Progenitor cell of endocrine pancreas (in vitro differentiated cells): Measurements from ENCODE around the gene KIAA1755. TPM values are rescaled to one million over a fixed set of nuclear protein-coding genes. Genes with fewer than 3 reads are reported as not detected.
A peak's percentile ranks its signal among the peaks of the same experiment; 100 is the strongest.

Experiments
- DNase-seq: peaks from one replicate; pipeline ENCODE4 v3.0.0; 2021; ENCODE audit warnings: low spot score; ENCODE audit not compliant: unreplicated experiment
- H3K27ac Mint-ChIP-seq: 2 replicates; pipeline ENCODE4 v1.8.0; 2021; ENCODE audit warnings: mild to moderate bottlenecking, moderate library complexity, mixed read lengths
- H3K27me3 Mint-ChIP-seq: 2 replicates; pipeline ENCODE4 v1.8.0; 2021; ENCODE audit warnings: mixed read lengths
- H3K36me3 Mint-ChIP-seq: 2 replicates; pipeline ENCODE4 v1.8.0; 2022; ENCODE audit warnings: mixed read lengths; ENCODE audit not compliant: insufficient read depth
- H3K4me1 Mint-ChIP-seq: 2 replicates; pipeline ENCODE4 v1.8.0; 2021; ENCODE audit warnings: low read depth, mixed read lengths
- H3K4me3 Mint-ChIP-seq: 2 replicates; pipeline ENCODE4 v1.8.0; 2021; ENCODE audit warnings: low read depth, mild to moderate bottlenecking, moderate library complexity, mixed read lengths
- H3K9me3 Mint-ChIP-seq: 2 replicates; pipeline ENCODE4 v1.8.0; 2021; ENCODE audit warnings: low read depth, mixed read lengths
- CTCF ChIP-seq: fragments of 200-600 bp; sonication (generic); IDR thresholded peaks from one replicate; pipeline ENCODE4 v1.5.0; 2021; ENCODE audit warnings: antibody characterized with exemption, mild to moderate bottlenecking; ENCODE audit not compliant: unreplicated experiment
- total RNA-seq: library from RNA; stranded (reverse); gene quantifications from 2 replicates; pipeline ENCODE4 v1.2.1, GENCODE V29; 2021

KIAA1755 gene
- total RNA-seq, 1 donor from 2014 or later: 0.29 TPM

- no peak for DNase-seq
- H3K36me3 Mint-ChIP-seq: no peaks in the 10 kb centered on the region
- H3K27ac Mint-ChIP-seq: no peak overlapping the region
- no peak overlapping the region for H3K4me3 Mint-ChIP-seq
- no peaks in the 10 kb centered on the region for H3K4me1 Mint-ChIP-seq
- no peak for TF ChIP-seq CTCF
- H3K27me3 Mint-ChIP-seq: peaks cover 4% of the 10 kb centered on the region
- H3K9me3 Mint-ChIP-seq: no peaks in the 10 kb centered on the region
These were observed 69.6 kb downstream of the KIAA1755 start for GRCh38 chr20:38190936-38191371.

- Mint-ChIP-seq H3K4me1 (no peaks in the 10 kb centered on the region), H3K27me3 (peaks cover 4% of the 10 kb centered on the region), H3K9me3 (no peaks in the 10 kb centered on the region), H3K36me3 (no peaks in the 10 kb centered on the region), H3K27ac (no peak overlapping the region), H3K4me3 (no peak overlapping the region)
- no peak for TF ChIP-seq CTCF
- no peak for DNase-seq
These were observed 70.4 kb downstream of the KIAA1755 start for GRCh38 chr20:38190166-38190565.

- Mint-ChIP-seq H3K4me1 (no peaks in the 10 kb centered on the region), H3K27me3 (peaks cover 4% of the 10 kb centered on the region), H3K36me3 (no peaks in the 10 kb centered on the region), H3K4me3 (no peak overlapping the region), H3K9me3 (no peaks in the 10 kb centered on the region), H3K27ac (no peak overlapping the region)
- no peak for DNase-seq
- TF ChIP-seq CTCF: peak; percentile 47
These were observed 73.0 kb downstream of the KIAA1755 start for GRCh38 chr20:38187517-38187916.

GRCh38 chr20:38186788-38187221, 73.7 kb downstream of the KIAA1755 start:
- H3K4me1 Mint-ChIP-seq: no peaks in the 10 kb centered on the region
- H3K27me3 Mint-ChIP-seq: peaks cover 4% of the 10 kb centered on the region
- no peak overlapping the region for H3K4me3 Mint-ChIP-seq
- no peaks in the 10 kb centered on the region for H3K9me3 Mint-ChIP-seq
- TF ChIP-seq CTCF: no peak
- H3K36me3 Mint-ChIP-seq: no peaks in the 10 kb centered on the region
- H3K27ac Mint-ChIP-seq: no peak overlapping the region
- no peak for DNase-seq

GRCh38 chr20:38184101-38184500, 76.4 kb downstream of the KIAA1755 start:
- DNase-seq: no peak
- no peak for TF ChIP-seq CTCF
- H3K4me1 Mint-ChIP-seq: no peaks in the 10 kb centered on the region
- no peak overlapping the region for H3K4me3 Mint-ChIP-seq
- H3K36me3 Mint-ChIP-seq: no peaks in the 10 kb centered on the region
- H3K27ac Mint-ChIP-seq: no peak overlapping the region
- no peaks in the 10 kb centered on the region for H3K9me3 Mint-ChIP-seq
- peaks cover 3% of the 10 kb centered on the region for H3K27me3 Mint-ChIP-seq
